NCI-H146 (cell line): ENCODE measurements around the gene CLPTM1L.
"Not testable (repeated sequence)": the region's sequence is repeated elsewhere in the genome, so short reads cannot be mapped to it uniquely, and the experiment has no call there.

Source experiments
- DNase-seq: peaks from one replicate; lab custom pipeline; 2025; lab: John Stamatoyannopoulos, UW

The CLPTM1L gene

GRCh38 chr5:1360367-1360766, 15.5 kb upstream of the CLPTM1L start:
- not testable (repeated sequence) for DNase-seq

- no peak for DNase-seq
Observed at GRCh38 chr5:1359713-1360112, 14.8 kb upstream of the CLPTM1L start.

- no peak for DNase-seq
Observed at GRCh38 chr5:1359031-1359645, 14.2 kb upstream of the CLPTM1L start.

- DNase-seq = no peak
Observed at GRCh38 chr5:1358726-1359025, 13.8 kb upstream of the CLPTM1L start.

GRCh38 chr5:1357946-1358725, 13.2 kb upstream of the CLPTM1L start:
- no peak for DNase-seq

GRCh38 chr5:1356873-1357787, 12.2 kb upstream of the CLPTM1L start:
- DNase-seq = no peak

GRCh38 chr5:1354576-1354975, 9.7 kb upstream of the CLPTM1L start:
- no peak for DNase-seq

- DNase-seq = no peak
Observed at GRCh38 chr5:1352231-1353219, 7.6 kb upstream of the CLPTM1L start.

GRCh38 chr5:1351156-1351555, 6.3 kb upstream of the CLPTM1L start:
- DNase-seq = no peak

GRCh38 chr5:1349246-1349645, 4.3 kb upstream of the CLPTM1L start:
- DNase-seq = no peak

- no peak for DNase-seq
Observed at GRCh38 chr5:1348986-1349245, 4.0 kb upstream of the CLPTM1L start.

GRCh38 chr5:1347571-1347970, 2.7 kb upstream of the CLPTM1L start:
- DNase-seq = peak; percentile 16

- no peak for DNase-seq
Observed at GRCh38 chr5:1346627-1347440, 1.9 kb upstream of the CLPTM1L start.

- no peak for DNase-seq
Observed at GRCh38 chr5:1345876-1346626, 1.2 kb upstream of the CLPTM1L start.

- DNase-seq = peak; percentile 58
Observed at GRCh38 chr5:1343931-1344901, 683 bp downstream of the CLPTM1L start.

- DNase-seq = no peak
Observed at GRCh38 chr5:1343315-1343751, 1.6 kb downstream of the CLPTM1L start.

- not testable (repeated sequence) for DNase-seq
Observed at GRCh38 chr5:1342711-1343110, 2.2 kb downstream of the CLPTM1L start.

GRCh38 chr5:1342268-1342667, 2.6 kb downstream of the CLPTM1L start:
- DNase-seq = no peak

GRCh38 chr5:1341863-1342262, 3.0 kb downstream of the CLPTM1L start:
- no peak for DNase-seq
